ENCODE data around the gene ZNF273.
"Not testable (repeated sequence)": the region's sequence is repeated elsewhere in the genome, so short reads cannot be mapped to it uniquely, and the experiment has no call there.

Gene ZNF273

GRCh38 chr7:64886956-64887545 lies 16.0 kb upstream of the ZNF273 start:
- peaks cover 19 to 22% of the 10 kb centered on the region in 2 experiments for H3K4me1 ChIP-seq (ENCODE audit: control insufficient read depth in 1 of 2, insufficient read depth in 1 of 2, low read depth in 1 of 2, low read length in 1 of 2)
- H3K27me3 ChIP-seq, result peaks cover 91% of the 10 kb centered on the region
- no peak overlapping the region for H3K4me3 ChIP-seq (ENCODE audit: low read depth in 1 of 2, low read length in 1 of 2)
- peaks cover 4% of the 10 kb centered on the region for H3K9me3 ChIP-seq
- H3K27ac ChIP-seq, result no peak overlapping the region
- no peak for TF ChIP-seq CTCF (IDR thresholded peaks at IDR 0.05)
- H3K36me3 ChIP-seq, result no peaks in the 10 kb centered on the region

GRCh38 chr7:64887756-64888508 lies 15.1 kb upstream of the ZNF273 start:
- TF ChIP-seq CTCF (IDR thresholded peaks at IDR 0.05), result peak; percentile 42
- no peaks in the 10 kb centered on the region for H3K9me3 ChIP-seq
- peaks cover 19 to 22% of the 10 kb centered on the region in 2 experiments for H3K4me1 ChIP-seq (ENCODE audit: control insufficient read depth in 1 of 2, insufficient read depth in 1 of 2, low read depth in 1 of 2, low read length in 1 of 2)
- no peaks in the 10 kb centered on the region for H3K36me3 ChIP-seq
- H3K4me3 ChIP-seq (ENCODE audit: low read depth in 1 of 2, low read length in 1 of 2), result peak overlapping the region; percentile 50 to 67
- H3K27me3 ChIP-seq, result peaks cover 91% of the 10 kb centered on the region
- H3K27ac ChIP-seq, result no peak overlapping the region

DNA sequence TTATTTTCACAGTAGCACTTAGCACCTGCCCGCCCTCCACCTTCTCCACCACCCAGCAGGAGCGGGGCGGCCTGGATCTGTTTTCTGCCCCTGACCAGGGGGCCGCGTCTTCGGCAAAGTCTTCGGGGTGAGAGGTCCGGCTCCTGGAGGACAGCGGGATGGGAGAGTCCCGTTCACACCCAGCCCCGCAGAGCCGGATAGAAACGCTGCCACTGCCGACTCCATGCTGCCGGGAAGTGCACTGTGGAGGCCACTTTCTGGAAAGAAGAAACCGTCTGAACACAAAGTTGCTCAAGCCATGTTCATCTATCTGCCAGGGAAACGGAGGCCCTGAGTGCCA lies 14.5 kb upstream of the ZNF273 start:
- Histone ChIP-seq H3K27ac (peak overlapping the region; percentile 43), H3K27me3 (peaks cover 89% of the 10 kb centered on the region), H3K36me3 (no peaks in the 10 kb centered on the region), H3K9me3 (no peaks in the 10 kb centered on the region), H3K4me1 (ENCODE audit: control insufficient read depth in 1 of 2, insufficient read depth in 1 of 2, low read depth in 1 of 2, low read length in 1 of 2) (peaks cover 19 to 22% of the 10 kb centered on the region in 2 experiments), H3K4me3 (ENCODE audit: low read depth in 1 of 2, low read length in 1 of 2) (peak overlapping the region; percentile 50 to 67)
- no peak for TF ChIP-seq CTCF (IDR thresholded peaks at IDR 0.05)

DNA sequence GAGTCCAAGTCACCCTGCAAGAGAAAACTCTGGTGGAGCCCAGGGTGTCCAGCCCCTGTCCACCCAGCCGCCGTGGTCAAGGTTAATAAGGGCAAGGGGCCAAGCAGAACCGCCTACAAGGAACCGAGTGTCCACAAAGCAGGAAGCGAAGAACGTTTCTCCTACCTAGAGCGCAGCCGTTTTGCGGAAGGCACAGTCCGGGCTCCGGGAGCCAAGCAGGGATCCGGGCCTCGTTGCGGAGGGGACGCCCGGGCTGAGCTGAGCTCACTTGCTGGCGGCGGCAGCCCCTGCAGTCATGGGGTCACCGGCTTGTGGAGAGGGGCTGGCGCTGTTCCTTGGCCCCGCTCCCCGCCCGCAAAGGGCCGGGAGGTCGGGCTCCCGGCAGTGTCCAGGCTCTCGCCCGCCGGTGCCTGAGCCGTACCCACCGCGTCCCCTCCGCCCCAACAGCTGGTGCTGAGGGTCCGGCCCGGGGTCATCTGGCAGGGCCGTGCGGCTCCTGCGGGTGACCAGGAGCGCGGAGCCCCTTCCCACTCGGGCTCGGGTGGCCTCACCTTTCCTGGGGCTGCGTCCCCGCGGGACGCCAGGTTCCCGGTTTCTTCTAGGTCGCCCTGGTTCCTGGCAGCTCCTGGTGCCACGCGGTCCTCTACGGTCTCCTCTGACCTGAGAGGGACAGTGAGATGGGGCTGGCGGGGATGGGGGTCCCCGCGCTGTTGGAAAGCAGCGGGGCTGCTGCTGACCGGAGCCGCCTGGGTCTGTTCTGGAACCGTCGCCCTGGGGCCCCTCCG lies 14.0 kb upstream of the ZNF273 start:
- H3K4me3 ChIP-seq (ENCODE audit: low read depth in 1 of 2, low read length in 1 of 2), result peak overlapping the region; percentile 50 to 67
- peaks cover 19 to 22% of the 10 kb centered on the region in 2 experiments for H3K4me1 ChIP-seq (ENCODE audit: control insufficient read depth in 1 of 2, insufficient read depth in 1 of 2, low read depth in 1 of 2, low read length in 1 of 2)
- TF ChIP-seq CTCF (IDR thresholded peaks at IDR 0.05), result no peak
- peaks cover 89% of the 10 kb centered on the region for H3K27me3 ChIP-seq
- H3K36me3 ChIP-seq, result no peaks in the 10 kb centered on the region
- H3K27ac ChIP-seq, result peak overlapping the region; percentile 43
- H3K9me3 ChIP-seq, result no peaks in the 10 kb centered on the region

- TF ChIP-seq CTCF (IDR thresholded peaks at IDR 0.05), result no peak
- H3K4me1 ChIP-seq (ENCODE audit: control insufficient read depth in 1 of 2, insufficient read depth in 1 of 2, low read depth in 1 of 2, low read length in 1 of 2), result peaks cover 19 to 22% of the 10 kb centered on the region in 2 experiments
- H3K4me3 ChIP-seq (ENCODE audit: low read depth in 1 of 2, low read length in 1 of 2), result peak overlapping the region; percentile 50 to 67
- peaks cover 86% of the 10 kb centered on the region for H3K27me3 ChIP-seq
- H3K9me3 ChIP-seq, result no peaks in the 10 kb centered on the region
- H3K36me3 ChIP-seq, result no peaks in the 10 kb centered on the region
- no peak overlapping the region for H3K27ac ChIP-seq
Observed at GRCh38 chr7:64889686-64890162, 13.3 kb upstream of the ZNF273 start.

- Histone ChIP-seq H3K4me1 (ENCODE audit: control insufficient read depth in 1 of 2, insufficient read depth in 1 of 2, low read depth in 1 of 2, low read length in 1 of 2) (peaks cover 19 to 22% of the 10 kb centered on the region in 2 experiments), H3K27me3 (peaks cover 80% of the 10 kb centered on the region)
- H3K27ac ChIP-seq; H3K4me3 ChIP-seq (ENCODE audit: low read depth in 1 of 2, low read length in 1 of 2); H3K36me3 ChIP-seq; H3K9me3 ChIP-seq: not testable (repeated sequence)
Observed at GRCh38 chr7:64890273-64890672, 12.8 kb upstream of the ZNF273 start.
